ENCODE data around the gene PSTPIP1.

GRCh38 chr15:76951220-76951619, 43.7 kb upstream of the PSTPIP1 start:
- TF ChIP-seq POLR2AphosphoS5 (IDR thresholded peaks at IDR 0.05) (no peak), POLR2A (IDR thresholded peaks at IDR 0.05) (no peak)
- TF ChIP-seq, protein P1, sequence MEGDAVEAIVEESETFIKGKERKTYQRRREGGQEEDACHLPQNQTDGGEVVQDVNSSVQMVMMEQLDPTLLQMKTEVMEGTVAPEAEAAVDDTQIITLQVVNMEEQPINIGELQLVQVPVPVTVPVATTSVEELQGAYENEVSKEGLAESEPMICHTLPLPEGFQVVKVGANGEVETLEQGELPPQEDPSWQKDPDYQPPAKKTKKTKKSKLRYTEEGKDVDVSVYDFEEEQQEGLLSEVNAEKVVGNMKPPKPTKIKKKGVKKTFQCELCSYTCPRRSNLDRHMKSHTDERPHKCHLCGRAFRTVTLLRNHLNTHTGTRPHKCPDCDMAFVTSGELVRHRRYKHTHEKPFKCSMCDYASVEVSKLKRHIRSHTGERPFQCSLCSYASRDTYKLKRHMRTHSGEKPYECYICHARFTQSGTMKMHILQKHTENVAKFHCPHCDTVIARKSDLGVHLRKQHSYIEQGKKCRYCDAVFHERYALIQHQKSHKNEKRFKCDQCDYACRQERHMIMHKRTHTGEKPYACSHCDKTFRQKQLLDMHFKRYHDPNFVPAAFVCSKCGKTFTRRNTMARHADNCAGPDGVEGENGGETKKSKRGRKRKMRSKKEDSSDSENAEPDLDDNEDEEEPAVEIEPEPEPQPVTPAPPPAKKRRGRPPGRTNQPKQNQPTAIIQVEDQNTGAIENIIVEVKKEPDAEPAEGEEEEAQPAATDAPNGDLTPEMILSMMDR (IDR thresholded peaks at IDR 0.05): no peak

All from breast epithelium (tissue), 3 donors.